OCI-LY1 (cell line): ENCODE results near the gene CDH1.

Experiments
- H2AFZ ChIP-seq: fragments of 200-600 bp; sonication (generic), shearing (Covaris generic); 2 replicates; pipeline ENCODE4 v1.6.0; 2014; ENCODE audit warnings: antibody characterized with exemption, mild to moderate bottlenecking, low read length
- H3F3A ChIP-seq: fragments of 200-600 bp; sonication (generic), shearing (Covaris generic); 2 replicates; pipeline ENCODE4 v1.6.0; 2014; ENCODE audit warnings: mild to moderate bottlenecking, antibody characterized with exemption, low read length, moderate library complexity; ENCODE audit not compliant: insufficient read depth
- H3K27ac ChIP-seq: fragments of 200-600 bp; sonication (generic); 2 replicates; pipeline ENCODE4 v1.5.1; 2014; ENCODE audit warnings: low read length, mixed run types, mild to moderate bottlenecking, low read depth; ENCODE audit not compliant: poor library complexity, severe bottlenecking
- H3K27me3 ChIP-seq: fragments of 200-600 bp; sonication (generic); 2 replicates; pipeline ENCODE4 v1.6.0; 2014; ENCODE audit warnings: antibody characterized with exemption, mild to moderate bottlenecking, low read length, moderate library complexity; ENCODE audit not compliant: insufficient read depth
- H3K36me3 ChIP-seq: fragments of 200-600 bp; sonication (generic); 2 replicates; pipeline ENCODE4 v1.6.1; 2014; ENCODE audit warnings: mild to moderate bottlenecking, antibody characterized with exemption, low read length, moderate library complexity, mixed read lengths; ENCODE audit not compliant: insufficient read depth
- H3K4me1 ChIP-seq: fragments of 200-600 bp; sonication (generic); 2 replicates; pipeline ENCODE4 v1.5.1; 2014; ENCODE audit warnings: mild to moderate bottlenecking, low read length, moderate library complexity; ENCODE audit not compliant: insufficient read depth, severe bottlenecking
- H3K4me2 ChIP-seq: fragments of 200-600 bp; sonication (generic), shearing (Covaris generic); 2 replicates; pipeline ENCODE4 v1.6.1; 2014; ENCODE audit warnings: low read length
- H3K4me3 ChIP-seq: fragments of 200-600 bp; sonication (generic); 2 replicates; pipeline ENCODE4 v1.5.1; 2014; ENCODE audit warnings: low read length, low read depth, mild to moderate bottlenecking, mixed read lengths; ENCODE audit not compliant: poor library complexity, severe bottlenecking
- H3K79me2 ChIP-seq: fragments of 200-600 bp; shearing (Covaris generic); 2 replicates; pipeline ENCODE4 v1.6.1; 2016; ENCODE audit warnings: mixed run types, low read length, mixed read lengths; ENCODE audit not compliant: insufficient read depth
- H3K9ac ChIP-seq: fragments of 200-600 bp; sonication (generic), shearing (Covaris generic); 2 replicates; pipeline ENCODE4 v1.6.1; 2014; ENCODE audit warnings: mild to moderate bottlenecking, low read length, mixed read lengths
- H3K9me2 ChIP-seq: fragments of 200-600 bp; sonication (generic), shearing (Covaris generic); 2 replicates; pipeline ENCODE4 v1.6.1; 2014; ENCODE audit warnings: low read depth, mild to moderate bottlenecking, low read length, mixed read lengths
- H3K9me3 ChIP-seq: fragments of 200-600 bp; shearing (Covaris generic); 2 replicates; pipeline ENCODE4 v1.6.1; 2014; ENCODE audit warnings: low read length, mixed read lengths
- H4K20me1 ChIP-seq: fragments of 200-600 bp; sonication (generic), shearing (Covaris generic); 2 replicates; pipeline ENCODE4 v1.6.0; 2016; ENCODE audit warnings: mild to moderate bottlenecking, low read length; ENCODE audit not compliant: insufficient read depth
- CTCF ChIP-seq: fragments of 200-600 bp; sonication (generic), shearing (Covaris generic); IDR thresholded peaks from 2 replicates; pipeline ENCODE4 v1.5.1; 2017; ENCODE audit warnings: mild to moderate bottlenecking, antibody characterized with exemption, low read length, moderate library complexity, mixed read lengths
- EZH2 ChIP-seq: fragments of 200-600 bp; sonication (generic), shearing (Covaris generic); IDR thresholded peaks from 2 replicates; pipeline ENCODE4 v1.8.0; 2017; ENCODE audit warnings: borderline replicate concordance, mixed run types, mild to moderate bottlenecking, antibody characterized with exemption, low read length, moderate library complexity, mixed read lengths

CDH1 gene

GRCh38 chr16:68772030-68772681 lies 35.1 kb downstream of the CDH1 start:
- no peaks in the 10 kb centered on the region for H3K79me2 ChIP-seq
- no peaks in the 10 kb centered on the region for H4K20me1 ChIP-seq
- H3K9me2 ChIP-seq: no peaks in the 10 kb centered on the region
- H3K36me3 ChIP-seq: no peaks in the 10 kb centered on the region
- no peak overlapping the region for H3K4me2 ChIP-seq
- no peaks in the 10 kb centered on the region for H3F3A ChIP-seq
- TF ChIP-seq CTCF: no peak
- no peak for TF ChIP-seq EZH2
- no peak overlapping the region for H3K9ac ChIP-seq
- no peak overlapping the region for H3K4me3 ChIP-seq
- no peaks in the 10 kb centered on the region for H3K4me1 ChIP-seq
- H2AFZ ChIP-seq: no peak overlapping the region
- H3K9me3 ChIP-seq: no peaks in the 10 kb centered on the region
- H3K27ac ChIP-seq: no peak overlapping the region
- H3K27me3 ChIP-seq: no peaks in the 10 kb centered on the region

DNA sequence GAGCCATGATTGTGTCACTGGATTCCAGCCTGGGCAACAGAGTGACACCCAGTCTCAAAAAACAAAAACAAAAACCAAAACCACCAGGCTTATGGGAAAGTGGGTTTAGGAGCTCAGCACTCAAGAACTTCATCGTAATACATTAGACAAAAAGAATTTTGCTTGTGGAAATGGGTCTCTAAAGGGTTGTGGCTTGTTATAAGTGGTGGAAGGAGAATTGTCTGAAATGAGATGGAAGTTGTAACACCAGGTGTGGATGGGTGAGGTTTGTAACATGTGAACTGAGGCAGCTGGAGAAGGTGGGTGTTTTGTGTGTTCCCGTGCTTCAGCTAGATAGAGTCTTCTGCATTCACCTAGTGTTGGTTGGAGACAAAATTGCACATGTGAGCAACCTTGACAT lies 35.8 kb downstream of the CDH1 start:
- Histone ChIP-seq H3K27ac (no peak overlapping the region), H3K79me2 (no peaks in the 10 kb centered on the region), H3F3A (no peaks in the 10 kb centered on the region), H3K9me2 (no peaks in the 10 kb centered on the region), H3K4me3 (no peak overlapping the region), H3K9ac (no peak overlapping the region), H3K27me3 (no peaks in the 10 kb centered on the region), H3K4me1 (no peaks in the 10 kb centered on the region), H2AFZ (no peak overlapping the region), H3K36me3 (no peaks in the 10 kb centered on the region), H3K4me2 (no peak overlapping the region), H4K20me1 (no peaks in the 10 kb centered on the region), H3K9me3 (no peaks in the 10 kb centered on the region)
- no peak for TF ChIP-seq CTCF
- TF ChIP-seq EZH2: no peak

DNA sequence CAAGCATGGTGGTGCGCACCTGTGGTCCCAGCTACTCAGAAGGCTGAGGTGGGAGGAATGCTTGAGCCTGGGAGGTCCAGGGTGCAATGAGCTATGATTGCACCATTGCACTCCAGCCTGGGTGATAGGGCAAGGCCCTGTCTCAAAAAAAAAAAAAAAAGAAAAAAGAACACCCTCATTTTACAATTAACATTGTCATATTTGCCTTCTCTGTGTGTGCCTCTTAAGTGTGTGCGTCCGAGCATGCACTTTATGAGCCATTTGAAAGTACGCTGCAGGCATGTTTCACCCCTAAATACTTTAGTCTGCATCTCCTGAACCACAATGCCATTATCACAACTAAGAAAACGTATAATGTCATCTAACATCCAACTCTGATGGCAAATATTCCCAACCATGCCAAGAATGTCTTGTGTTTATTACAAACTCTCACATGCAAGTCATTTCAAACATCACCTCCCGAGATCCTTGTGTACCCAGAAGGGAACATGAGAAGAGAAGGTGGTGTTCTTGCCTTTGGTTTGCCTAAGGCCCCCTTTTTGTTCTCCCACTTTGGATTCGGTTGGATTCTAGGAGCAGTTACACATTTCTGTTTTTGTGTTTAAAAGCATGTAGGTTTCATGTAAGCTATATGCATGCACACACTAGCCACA lies 38.0 kb downstream of the CDH1 start:
- no peak overlapping the region for H3K4me2 ChIP-seq
- no peaks in the 10 kb centered on the region for H4K20me1 ChIP-seq
- no peaks in the 10 kb centered on the region for H3F3A ChIP-seq
- no peaks in the 10 kb centered on the region for H3K27me3 ChIP-seq
- H3K4me1 ChIP-seq: no peaks in the 10 kb centered on the region
- no peak overlapping the region for H3K27ac ChIP-seq
- no peak overlapping the region for H3K9ac ChIP-seq
- no peaks in the 10 kb centered on the region for H3K9me3 ChIP-seq
- no peaks in the 10 kb centered on the region for H3K36me3 ChIP-seq
- no peaks in the 10 kb centered on the region for H3K79me2 ChIP-seq
- no peak overlapping the region for H2AFZ ChIP-seq
- no peak overlapping the region for H3K4me3 ChIP-seq
- TF ChIP-seq CTCF: no peak
- TF ChIP-seq EZH2: no peak
- no peaks in the 10 kb centered on the region for H3K9me2 ChIP-seq
